Umbilical cord (tissue), 2 donors: ENCODE data around the gene PPP1R26. TPM values are rescaled to one million over a fixed set of nuclear protein-coding genes. Genes with fewer than 3 reads are reported as not detected.
"Not testable (repeated sequence)": the region's sequence is repeated elsewhere in the genome, so short reads cannot be mapped to it uniquely, and the experiment has no call there.

Experiments used
- DNase-seq: peaks from one replicate; pipeline ENCODE4 v3.0.0-alpha.2; 2015; ENCODE audit warnings: low spot score
- total RNA-seq: library from RNA; depleted of rRNA; stranded (reverse); fragments of >200 nt; gene quantifications from one replicate; pipeline ENCODE4 v1.2.3, GENCODE V29; 2014; ENCODE audit warnings: low replicate concordance; ENCODE audit not compliant: insufficient read depth

PPP1R26 gene
- total RNA-seq, 1 donor from 2014 or later: 14.7 TPM

DNA sequence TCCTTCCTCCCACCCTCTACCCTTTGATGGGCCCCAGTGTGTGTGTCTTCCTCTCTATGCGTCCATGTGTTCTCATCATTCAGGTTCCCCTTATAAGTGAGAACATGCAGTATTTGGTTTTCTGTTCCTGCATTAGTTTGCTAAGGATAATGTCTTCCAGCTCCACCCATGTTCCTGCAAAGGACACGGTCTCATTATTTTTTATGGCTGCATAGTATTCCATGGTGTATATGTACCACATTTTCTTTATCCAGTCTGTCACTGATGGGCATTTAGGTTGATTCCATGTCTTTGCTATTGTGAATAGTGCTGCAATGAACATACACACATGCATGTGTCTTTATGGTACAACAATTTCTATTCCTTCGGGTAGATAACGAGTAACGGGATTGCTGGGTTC is 21.1 kb upstream of the PPP1R26 start:
- DNase-seq: not testable (repeated sequence)

DNA sequence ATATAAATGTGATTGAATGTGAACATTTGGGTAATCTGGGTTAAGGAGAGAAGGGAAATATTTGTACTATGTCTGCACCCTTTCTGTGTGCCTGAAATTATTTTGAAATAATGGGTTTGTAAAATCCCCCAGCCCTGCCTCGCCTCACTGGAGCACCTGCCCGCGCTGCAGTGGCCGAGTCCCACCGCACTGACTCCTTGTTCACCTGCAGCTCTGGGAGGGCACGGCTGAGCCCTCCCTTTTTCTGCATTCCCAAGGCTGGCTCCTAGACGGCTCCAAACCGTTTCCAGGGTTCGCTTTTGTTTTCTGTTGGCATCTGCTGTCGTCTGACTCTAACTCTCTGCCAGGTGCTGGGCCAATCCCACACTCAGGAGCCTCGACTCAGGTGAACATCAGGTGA is 17.6 kb upstream of the PPP1R26 start:
- no peak for DNase-seq

DNA sequence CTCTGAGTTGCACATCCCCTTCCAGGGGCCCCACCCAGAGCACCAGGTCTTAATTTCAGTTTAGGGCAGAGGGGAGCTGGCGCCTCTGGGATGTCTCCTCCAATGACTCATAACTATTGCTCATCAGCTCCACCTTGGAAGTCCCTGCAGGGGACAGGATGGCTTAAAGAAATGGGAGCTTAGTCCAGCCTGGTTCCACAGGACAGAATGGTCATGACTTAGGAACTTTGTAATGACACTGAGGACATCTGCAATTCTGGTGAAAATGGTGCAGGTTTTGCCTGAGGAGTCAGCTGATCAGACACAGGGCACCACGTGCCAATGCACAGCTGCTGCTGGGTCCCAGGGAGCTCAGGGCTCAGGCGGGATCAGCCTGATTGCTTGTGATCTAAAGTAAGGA is 16.4 kb upstream of the PPP1R26 start:
- DNase-seq: peak; percentile 38

DNA sequence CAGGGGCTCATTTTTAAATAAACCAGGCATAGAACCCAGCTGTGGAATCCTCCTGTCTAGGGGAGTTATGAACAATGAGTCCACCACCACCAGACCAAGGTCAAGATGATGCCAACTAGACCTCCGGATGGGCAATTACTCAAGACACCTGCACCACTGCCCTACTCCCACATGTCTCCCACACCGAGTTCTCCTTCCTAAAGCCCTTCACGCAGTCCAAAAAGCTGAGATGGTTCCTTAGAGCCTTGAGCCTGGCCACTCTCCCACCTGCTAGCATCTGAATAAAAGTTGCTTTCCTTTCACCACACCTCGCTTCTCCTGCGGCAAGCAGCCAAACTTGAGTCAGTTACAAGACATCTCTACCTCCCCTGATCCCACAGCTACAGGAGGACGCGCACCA is 15.4 kb upstream of the PPP1R26 start:
- no peak for DNase-seq

DNA sequence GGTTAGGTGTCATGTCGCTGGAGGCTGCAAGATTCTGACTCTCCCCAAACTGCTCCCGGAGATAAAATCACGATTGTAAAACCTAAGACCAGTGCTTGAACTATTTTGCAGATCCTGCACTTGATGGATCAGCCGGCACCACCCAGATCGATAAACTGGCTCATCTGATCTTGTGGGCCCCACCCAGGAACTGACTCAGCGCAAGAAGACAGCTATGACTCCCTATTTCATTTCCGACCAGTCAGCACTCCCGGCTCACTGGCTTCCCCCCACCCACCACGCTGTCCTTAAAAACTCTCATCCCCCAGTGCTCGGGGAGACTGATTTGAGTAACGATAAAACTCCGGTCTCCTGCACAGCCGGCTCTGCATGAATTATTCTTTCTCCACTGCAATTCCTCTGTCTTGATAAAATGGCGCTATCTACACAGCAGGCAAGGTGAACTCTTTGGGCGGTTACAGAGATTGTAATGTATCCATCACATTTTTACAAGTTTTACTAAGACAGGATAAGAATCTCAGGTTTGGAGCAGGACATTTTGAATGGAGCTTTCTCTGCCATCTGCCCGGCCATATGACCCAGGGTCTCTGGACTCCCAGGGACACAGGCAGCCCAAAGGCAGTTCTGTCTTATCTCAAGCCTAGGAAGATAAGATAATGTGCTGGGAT is 10.6 kb upstream of the PPP1R26 start:
- DNase-seq: peak; percentile 57

DNA sequence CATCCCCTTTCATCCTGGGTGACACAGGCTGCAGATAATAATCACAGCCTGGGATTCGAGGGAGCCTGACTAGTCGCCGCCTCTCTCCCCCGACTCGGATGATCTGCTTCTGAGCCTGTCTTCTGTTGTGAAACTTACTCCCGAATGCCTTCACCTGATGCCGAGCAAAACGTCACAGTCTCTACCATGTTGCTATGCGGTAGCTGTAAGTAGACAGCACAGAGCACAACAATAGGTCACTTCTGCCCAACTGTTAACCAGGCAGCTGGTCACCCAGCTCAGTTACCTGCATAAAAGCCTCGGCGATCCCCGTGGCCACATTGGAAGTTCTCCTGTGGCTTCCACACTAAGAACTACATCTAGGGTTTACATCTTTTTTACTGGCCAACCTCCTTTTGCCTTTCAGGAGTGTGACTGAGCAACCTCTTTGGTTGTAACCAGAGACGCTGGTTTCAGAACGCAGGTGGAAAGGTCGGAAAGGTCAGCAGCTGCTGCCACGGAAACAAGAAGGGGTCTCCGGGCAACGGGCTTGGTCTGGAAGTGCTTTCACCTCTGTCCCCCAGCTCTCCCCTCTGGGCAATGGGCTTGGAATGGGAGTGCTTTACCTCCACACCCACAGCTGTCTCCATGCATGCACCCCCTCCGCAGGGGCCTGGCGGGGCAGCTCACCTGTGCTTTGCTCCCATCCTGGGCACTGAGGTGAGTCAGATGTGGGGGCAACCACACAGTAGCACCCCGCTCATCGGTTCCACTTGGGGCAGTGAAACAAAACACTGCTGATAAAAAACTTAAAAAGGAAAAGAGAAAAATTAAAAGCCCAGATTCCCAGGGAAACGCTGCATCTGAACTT is 7.6 kb upstream of the PPP1R26 start:
- no peak for DNase-seq

DNA sequence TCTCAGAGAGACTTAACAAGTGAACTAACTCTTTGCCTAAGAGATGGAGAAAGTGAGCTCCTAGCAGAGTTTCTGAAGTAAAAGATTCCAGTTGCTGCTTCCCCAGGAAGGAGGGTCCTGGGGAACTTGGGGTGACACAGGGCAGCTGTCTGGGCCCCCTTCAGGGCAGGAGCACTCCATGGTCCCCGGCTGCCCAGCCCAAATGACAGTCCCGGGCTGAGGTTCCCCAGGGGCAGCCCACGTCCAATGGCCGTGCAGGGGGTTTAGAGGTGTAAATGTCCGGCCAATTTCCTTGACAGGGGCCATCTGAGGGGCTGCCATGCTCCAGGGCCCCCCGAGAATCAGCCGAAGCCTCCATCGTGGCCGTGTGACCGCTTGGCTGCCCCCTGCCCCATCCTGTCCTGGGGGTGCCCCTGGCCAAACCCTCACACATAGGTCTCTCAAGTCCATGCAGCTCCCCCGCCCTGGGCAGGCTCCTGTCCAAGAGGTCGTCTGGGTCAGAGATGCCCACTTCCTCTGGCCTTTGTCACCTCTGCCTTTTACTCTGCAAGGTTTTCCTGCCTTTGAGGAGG is 5.5 kb upstream of the PPP1R26 start:
- DNase-seq: no peak

DNA sequence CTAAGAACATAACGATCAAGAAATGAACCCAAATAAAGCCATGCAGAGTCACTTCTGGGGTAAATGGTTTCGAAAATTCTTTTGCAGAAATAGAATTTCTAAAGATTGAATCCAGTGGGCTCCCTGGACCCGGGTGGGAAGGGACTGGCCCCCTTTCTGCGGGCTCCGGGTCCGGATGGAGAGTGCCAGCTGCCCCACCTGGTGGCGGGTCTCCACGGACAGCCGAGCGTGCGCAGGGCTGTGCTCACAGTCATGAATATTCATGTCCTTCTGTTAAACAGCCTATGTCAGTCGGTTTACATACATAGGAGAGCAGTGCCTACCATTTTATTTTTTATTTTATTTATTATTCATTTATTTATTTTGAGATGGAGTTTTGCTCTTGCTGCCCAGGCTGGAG is 4.7 kb upstream of the PPP1R26 start:
- DNase-seq: no peak

DNA sequence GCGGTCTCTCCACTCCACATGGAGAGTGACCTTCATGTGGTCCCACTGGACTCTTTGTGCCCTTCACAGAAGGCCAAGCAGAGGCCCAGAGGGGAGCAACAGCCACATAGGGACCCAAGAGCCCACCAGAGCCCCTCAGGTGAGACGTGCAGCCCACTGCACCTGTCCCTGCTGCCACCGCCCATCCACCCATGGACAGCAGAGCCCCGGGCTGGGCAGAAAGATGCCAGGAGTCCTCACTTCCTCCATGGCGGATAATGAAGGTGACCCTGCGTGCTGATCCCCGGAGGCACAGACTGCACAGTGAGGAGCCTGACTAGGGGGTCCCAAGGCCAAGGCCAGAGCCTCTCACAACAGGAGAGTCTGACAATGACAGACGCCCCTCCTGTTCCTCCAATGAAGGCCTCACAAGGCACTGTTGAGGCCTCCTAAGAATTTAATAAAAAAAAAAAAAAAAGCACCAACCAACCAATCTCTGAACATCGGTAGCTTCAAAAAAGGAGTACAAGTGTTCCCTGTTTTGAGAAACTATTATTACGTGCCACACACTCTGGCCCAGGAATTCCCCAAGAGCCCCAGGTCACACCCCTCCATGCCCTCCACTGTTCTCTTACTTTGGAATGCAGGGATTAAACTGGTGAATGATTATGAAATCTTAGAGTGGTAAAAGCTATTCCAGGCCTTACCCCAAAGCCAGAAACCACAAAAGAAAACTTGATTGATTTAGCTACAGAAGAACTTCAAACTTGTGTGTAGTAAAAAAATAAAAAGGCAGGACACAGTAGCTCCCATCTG is 2.8 kb upstream of the PPP1R26 start:
- no peak for DNase-seq

DNA sequence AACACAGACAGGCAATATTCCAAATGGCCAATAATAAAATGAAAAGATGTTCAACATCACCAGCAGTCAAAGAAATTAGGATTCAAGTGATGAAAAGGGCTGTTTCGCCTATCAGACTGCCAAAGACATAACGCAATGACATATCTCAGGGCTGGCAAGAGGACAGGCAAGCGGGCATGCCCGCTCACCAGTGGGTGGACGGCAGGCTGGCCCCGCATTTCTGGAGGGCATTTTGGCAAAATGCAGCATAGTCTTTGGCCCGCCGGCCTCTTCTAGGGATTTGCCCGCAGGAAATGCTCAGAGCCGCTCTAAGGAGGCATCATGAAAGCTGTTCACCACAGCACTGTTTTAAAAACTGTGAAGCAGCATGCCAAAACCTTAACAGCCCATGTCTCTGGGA is 1.4 kb upstream of the PPP1R26 start:
- DNase-seq: no peak

DNA sequence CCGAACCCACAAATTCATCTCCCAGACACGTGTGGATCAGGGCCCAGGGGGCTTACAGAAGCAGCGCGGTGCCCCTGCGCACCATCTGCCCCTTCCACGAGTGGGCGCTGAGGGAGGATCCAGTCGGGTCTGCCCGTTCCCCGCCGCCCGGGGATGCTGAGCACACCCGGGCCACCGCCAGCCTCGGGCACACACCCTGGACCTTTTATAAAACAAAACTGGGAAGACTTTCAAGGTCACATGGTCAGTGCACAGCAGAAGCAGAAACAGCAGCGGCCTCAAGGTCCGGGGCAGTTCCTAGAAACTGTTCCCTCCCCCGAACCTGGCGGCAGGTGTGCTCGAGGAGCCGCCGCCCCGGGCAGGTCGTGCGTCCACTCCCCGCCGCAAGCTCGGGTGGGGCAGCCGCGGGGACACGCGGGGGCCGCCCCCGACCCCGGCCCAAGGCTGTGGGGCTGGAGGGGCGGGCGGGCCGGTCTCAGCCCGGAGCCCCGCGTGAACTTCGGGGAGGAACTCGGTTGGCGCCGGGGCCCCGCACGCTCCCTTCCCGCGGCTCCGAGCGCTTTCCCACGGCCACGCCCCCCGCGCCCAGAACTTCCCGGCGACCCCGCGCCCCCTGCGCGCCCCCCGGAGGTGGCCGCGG is 633 bp upstream of the PPP1R26 start:
- peak; percentile 37 for DNase-seq

DNA sequence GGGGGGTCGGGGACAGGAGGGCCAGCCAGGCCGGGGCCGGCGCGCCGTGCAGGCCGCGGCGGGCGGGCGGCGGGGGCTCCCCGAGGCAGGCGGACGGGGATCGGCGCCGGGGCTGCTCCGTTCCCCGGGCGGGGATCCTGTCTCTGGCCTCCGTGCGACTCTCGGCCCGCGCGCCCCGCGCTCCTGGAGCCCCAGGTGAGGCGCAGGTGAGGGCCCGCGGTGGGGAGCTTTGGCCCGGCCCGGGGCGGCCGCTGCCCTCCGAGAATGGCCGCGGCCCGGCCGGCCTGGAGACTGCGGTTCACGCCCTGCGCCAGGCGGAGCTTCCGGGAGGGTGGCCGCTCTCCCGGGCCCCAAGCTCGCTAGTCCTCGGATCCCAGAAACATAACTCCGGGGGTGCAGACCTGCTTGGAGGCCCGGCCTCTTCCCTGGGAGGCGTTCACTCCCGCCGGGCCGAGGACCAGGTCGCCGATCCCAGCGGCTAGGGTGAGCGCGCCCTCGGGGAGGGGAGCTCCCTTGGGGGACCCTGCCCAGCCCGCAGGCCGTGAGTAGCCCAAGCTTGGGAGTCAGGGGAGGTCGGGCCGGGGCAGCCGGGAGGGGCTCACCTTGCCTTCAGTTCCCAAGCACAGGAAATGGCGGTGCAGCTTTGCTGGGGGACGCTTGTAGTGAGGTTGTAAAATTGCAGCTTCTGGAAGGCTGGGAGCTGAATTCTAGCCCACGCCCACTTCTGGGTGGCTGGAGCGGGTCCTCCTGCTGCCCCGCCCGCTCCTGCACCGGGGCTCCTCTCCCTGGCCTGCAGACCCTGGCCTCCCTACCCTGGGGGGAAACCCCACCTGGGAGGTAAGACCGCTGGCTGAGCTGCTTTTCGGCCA is 723 bp downstream of the PPP1R26 start:
- DNase-seq: peak; percentile 42

DNA sequence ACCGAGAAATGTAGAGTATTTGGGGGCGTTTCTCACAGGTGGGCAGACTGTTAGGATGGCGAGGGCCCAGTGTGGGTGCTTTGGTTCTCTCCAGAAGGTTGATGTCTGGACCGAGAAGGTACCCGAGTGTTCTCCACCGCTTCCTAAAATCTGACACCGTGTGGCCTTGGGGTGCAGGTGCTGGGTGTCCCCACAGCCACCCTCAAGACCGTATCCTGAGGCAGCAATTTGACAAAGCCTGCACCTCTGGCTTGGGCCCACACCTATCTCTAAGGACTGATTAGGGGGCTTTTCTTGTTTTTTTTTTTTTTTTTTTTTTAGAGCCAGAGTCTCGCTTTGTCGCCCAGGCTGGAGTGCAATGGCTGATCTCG is 1.3 kb downstream of the PPP1R26 start:
- no peak for DNase-seq

DNA sequence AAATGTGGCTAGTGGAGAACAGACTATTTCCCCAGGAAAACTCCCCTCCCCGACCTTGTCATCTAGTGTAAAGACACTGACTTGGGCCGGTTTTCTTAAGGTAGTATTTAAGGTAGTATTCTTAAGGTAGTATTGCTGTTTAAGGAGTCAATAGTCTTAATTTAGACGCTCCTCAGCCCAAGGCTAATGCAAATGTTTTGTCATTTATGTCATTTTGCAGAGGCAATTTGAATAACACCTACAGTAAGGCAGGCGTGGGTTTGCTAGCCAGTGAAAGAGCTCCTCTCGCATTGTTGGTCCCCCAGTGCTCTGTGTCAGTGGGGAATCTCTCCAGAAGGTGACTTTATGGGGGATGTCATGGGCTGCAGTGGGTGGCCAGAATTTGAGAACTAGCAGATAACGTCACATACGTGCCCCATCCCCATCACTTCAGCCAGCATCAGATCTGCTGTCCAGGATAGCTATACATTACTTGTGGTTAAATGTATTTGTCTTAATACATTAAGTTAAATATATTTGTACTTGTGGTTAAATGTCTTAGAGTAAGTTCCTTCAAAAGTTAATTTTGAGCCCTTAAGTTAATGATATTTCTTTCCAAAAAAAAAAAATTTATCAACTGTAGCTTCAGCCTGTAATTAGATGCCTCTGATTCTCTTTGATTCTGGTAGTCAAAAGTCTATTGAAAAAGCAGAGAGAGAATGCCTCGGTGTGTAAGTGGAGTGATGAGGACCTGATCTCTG is 2.6 kb downstream of the PPP1R26 start:
- DNase-seq: no peak

DNA sequence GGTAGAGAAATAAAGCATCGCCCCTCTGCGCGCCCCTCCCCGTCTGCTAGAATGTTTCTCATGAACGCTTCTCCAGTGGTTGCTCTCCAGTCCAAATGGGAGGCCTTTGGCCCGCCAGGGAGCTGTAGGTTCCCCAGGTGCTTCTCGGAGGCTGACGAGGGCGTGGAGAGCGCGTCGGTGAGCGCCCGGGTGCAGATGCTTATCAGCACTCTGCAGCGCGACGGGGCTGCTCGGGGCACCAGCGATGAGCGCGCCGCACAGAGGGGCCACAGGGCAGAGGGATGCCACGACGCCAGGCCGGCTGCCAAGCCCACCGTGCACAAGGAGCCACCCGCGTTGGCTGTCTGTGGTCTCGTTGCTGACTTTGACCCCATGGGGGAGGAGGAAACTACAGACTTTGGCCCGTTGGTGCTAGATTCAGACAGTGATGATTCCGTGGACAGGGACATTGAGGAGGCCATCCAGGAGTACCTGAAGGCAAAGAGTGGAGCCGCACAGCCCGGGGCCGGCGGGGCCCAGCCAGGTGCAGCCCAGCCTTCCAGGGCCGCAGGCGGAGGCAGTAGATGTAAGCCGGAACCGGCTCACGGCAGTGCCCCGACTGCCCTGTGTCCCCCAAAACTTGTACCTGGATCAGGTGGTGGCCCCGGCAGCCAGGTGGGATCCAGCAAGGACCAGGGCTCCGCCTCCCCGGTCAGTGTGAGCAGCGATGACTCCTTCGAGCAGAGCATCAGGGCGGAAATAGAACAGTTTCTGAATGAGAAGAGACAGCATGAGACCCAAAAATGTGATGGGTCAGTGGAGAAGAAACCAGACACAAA is 5.1 kb downstream of the PPP1R26 start:
- no peak for DNase-seq

DNA sequence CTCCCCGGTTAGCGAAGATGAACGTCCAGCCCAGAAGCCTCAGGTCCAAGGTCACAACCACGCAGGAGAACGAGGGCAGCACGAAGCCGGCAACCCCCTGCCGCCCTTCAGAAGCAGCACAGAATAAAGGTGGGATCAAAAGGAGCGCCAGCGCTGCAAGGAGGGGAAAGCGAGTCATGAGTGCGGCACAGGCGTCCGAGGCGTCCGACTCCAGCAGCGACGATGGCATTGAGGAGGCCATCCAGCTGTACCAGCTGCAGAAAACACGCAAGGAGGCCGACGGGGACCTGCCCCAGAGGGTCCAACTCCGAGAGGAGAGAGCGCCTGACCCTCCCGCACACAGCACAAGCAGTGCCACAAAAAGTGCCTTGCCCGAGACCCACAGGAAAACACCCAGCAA is 5.8 kb downstream of the PPP1R26 start:
- no peak for DNase-seq

DNA sequence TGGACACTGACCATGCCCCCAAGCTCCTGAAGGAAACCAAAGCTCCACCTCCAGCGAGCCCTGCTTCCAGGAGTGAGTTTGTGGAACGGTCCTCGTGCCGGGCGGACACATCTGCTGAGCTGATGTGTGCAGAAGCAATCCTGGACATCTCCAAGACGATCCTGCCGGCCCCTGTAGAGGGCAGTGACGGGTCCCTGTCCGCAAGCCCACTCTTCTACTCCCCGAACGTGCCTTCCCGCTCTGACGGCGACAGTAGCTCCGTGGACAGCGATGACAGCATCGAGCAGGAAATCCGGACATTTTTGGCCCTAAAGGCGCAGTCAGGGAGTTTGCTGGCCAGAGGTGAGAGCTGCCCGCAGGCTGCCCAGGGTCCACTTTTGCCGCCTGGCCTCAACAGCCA is 6.2 kb downstream of the PPP1R26 start:
- DNase-seq: no peak

DNA sequence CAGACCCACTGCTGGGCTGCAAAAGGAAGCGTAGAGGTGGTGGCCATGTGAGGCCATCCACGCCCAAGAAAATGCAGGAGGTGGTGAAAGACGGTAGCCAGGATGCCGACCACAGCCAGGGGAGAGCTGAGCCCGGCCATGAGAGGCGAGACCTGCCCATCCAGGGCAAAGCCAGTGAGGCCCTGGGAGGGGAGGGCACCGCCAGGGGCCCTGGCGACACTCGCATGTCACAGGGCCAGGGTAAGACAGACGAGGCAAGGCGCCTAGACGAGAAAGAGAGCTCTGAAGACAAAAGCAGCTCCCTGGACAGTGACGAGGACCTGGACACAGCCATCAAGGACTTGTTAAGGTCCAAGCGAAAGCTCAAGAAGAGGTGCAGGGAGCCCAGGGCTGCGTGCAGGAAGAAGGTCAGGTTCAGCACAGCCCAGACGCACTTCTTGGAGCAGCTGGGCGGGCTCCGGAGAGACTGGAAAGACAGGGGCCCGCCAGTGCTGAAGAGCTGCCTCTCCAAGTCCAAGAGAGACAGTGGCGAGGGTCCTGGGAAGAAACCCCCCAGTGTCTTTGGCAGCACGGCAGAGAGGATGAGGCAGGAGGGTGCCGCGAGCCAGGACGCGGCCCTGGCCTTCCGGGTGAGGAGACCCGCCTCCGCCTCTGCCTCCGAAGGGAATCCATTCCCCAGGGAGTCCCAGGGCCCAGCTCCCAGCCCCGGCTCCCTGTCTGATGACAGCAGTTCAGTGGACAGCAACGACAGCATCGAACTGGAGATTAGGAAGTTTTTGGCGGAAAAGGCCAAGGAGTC is 6.9 kb downstream of the PPP1R26 start:
- no peak for DNase-seq
